ENCODE data around the gene TLNRD1. TPM values are rescaled to one million over a fixed set of nuclear protein-coding genes. Genes with fewer than 3 reads are reported as not detected.

TLNRD1 gene
- total RNA-seq, 2 donors from 2014 or later = 19.1 to 39.3 TPM

- Mint-ChIP-seq H3K4me3 (peak overlapping the region; percentile 64), H3K27ac (no peak overlapping the region), H3K9me3 (no peaks in the 10 kb centered on the region), H3K27me3 (no peaks in the 10 kb centered on the region), H3K4me1 (peaks cover 35% of the 10 kb centered on the region), H3K36me3 (ENCODE audit: low read depth) (peaks cover 44% of the 10 kb centered on the region)
- ATAC-seq (replicated peaks) = no peak
These were observed 2.3 kb downstream of the TLNRD1 start for GRCh38 chr15:81003097-81003350.

GRCh38 chr15:81006124-81006523 lies 5.4 kb downstream of the TLNRD1 start:
- H3K36me3 Mint-ChIP-seq (ENCODE audit: low read depth) = peaks cover 35% of the 10 kb centered on the region
- H3K27ac Mint-ChIP-seq = no peak overlapping the region
- H3K27me3 Mint-ChIP-seq = no peaks in the 10 kb centered on the region
- no peaks in the 10 kb centered on the region for H3K9me3 Mint-ChIP-seq
- no peak overlapping the region for H3K4me3 Mint-ChIP-seq
- peaks cover 31% of the 10 kb centered on the region for H3K4me1 Mint-ChIP-seq
- no peak for ATAC-seq (replicated peaks)

GRCh38 chr15:81007428-81008064 lies 6.8 kb downstream of the TLNRD1 start:
- Mint-ChIP-seq H3K36me3 (ENCODE audit: low read depth) (peaks cover 30% of the 10 kb centered on the region), H3K27me3 (no peaks in the 10 kb centered on the region), H3K9me3 (no peaks in the 10 kb centered on the region), H3K27ac (peak overlapping the region; percentile 3), H3K4me3 (no peak overlapping the region), H3K4me1 (peaks cover 35% of the 10 kb centered on the region)
- peak; percentile 18 for ATAC-seq (replicated peaks)

- H3K27me3 Mint-ChIP-seq = no peaks in the 10 kb centered on the region
- ATAC-seq (replicated peaks) = no peak
- H3K9me3 Mint-ChIP-seq = no peaks in the 10 kb centered on the region
- peaks cover 34% of the 10 kb centered on the region for H3K4me1 Mint-ChIP-seq
- peak overlapping the region; percentile 52 for H3K27ac Mint-ChIP-seq
- peaks cover 25% of the 10 kb centered on the region for H3K36me3 Mint-ChIP-seq (ENCODE audit: low read depth)
- H3K4me3 Mint-ChIP-seq = no peak overlapping the region
These were observed 7.6 kb downstream of the TLNRD1 start for GRCh38 chr15:81008312-81008711.

GRCh38 chr15:81010086-81010485 lies 9.4 kb downstream of the TLNRD1 start:
- Mint-ChIP-seq H3K4me1 (peaks cover 20% of the 10 kb centered on the region), H3K27me3 (no peaks in the 10 kb centered on the region), H3K4me3 (no peak overlapping the region), H3K36me3 (ENCODE audit: low read depth) (peaks cover 8% of the 10 kb centered on the region), H3K27ac (no peak overlapping the region), H3K9me3 (no peaks in the 10 kb centered on the region)
- ATAC-seq (replicated peaks) = no peak

DNA sequence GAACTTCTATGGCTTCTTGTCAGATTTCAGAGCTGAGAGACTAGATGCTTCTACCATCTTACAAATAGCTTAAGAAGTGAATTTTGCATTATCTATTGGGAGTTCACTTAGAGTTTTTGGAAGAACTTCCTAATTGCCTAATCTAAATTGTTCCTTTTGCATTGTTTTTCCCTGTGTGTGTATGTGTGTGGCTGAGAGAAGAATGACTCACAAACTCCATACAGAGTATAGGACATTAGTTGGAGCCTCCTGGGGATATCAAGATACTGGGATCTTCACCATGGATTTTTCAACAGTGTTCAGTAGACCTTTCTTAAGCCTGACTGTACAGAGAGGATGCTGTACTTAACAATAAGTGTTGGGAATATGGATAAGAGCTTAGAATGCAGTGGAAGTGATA lies 10.9 kb downstream of the TLNRD1 start:
- no peak overlapping the region for H3K4me3 Mint-ChIP-seq
- ATAC-seq (replicated peaks) = no peak
- peaks cover 13% of the 10 kb centered on the region for H3K4me1 Mint-ChIP-seq
- H3K9me3 Mint-ChIP-seq = no peaks in the 10 kb centered on the region
- H3K36me3 Mint-ChIP-seq (ENCODE audit: low read depth) = no peaks in the 10 kb centered on the region
- H3K27ac Mint-ChIP-seq = no peak overlapping the region
- no peaks in the 10 kb centered on the region for H3K27me3 Mint-ChIP-seq

GRCh38 chr15:81012588-81012987 lies 11.9 kb downstream of the TLNRD1 start:
- Mint-ChIP-seq H3K27ac (no peak overlapping the region), H3K36me3 (ENCODE audit: low read depth) (no peaks in the 10 kb centered on the region), H3K9me3 (no peaks in the 10 kb centered on the region), H3K4me1 (peaks cover 8% of the 10 kb centered on the region), H3K27me3 (no peaks in the 10 kb centered on the region), H3K4me3 (no peak overlapping the region)
- no peak for ATAC-seq (replicated peaks)

DNA sequence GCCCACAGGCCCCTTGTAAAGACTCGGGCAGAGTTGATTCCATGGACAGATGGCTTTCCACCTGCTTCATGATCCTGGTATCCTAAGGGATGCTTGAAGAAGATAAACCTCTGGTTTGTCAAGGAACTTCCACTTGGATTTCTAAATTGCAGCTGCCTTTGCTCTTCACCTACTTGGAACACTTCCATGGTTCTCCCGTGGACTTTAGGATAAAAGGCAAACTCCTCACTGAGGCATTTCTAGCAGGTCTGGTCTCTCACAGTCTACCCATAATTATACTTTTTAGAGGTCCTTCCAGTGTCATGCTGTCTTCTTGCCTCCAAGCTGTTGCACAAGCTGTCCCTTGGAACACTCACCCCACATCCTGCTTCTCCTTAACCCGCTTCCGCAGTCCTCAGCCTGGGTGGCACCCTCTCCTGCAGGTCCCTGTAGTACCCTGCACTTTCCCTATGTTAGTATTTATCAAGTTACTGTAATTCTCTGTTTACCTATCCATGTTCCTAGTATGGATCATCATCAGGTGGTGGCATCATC lies 12.7 kb downstream of the TLNRD1 start:
- no peak for ATAC-seq (replicated peaks)
- Mint-ChIP-seq H3K27me3 (no peaks in the 10 kb centered on the region), H3K27ac (peak overlapping the region; percentile 33)

DNA sequence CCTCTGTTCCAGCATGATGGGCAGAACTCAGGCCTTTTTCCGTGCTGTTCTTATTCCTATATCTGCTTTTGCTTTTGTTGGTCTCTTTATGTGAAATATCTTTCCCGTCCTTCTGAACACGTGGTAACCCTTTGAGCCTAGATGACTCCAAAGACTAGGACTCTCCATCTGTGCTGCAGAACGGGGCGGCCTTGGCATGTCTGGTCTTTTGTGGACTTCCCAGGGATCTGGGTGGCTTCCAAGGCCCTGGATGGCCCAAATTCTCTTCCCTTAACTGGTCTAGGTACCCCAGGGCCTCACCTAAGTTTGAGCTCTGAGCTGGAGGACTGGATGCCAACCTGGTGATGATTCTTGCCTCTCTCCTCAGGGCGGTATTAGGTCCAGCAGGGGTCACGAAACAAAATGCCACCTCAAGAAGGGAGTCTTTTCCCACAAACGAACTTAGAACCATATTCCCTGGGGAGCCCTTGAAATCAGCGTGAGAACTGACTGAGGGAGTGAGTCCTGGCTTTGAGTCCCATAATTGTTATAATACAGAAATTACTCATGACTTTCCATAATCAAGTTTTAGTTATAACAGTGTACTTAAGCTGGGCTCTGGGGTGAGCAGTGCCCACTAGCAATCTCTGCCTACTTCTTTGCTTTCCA lies 13.8 kb downstream of the TLNRD1 start:
- Mint-ChIP-seq H3K27me3 (no peaks in the 10 kb centered on the region), H3K36me3 (ENCODE audit: low read depth) (no peaks in the 10 kb centered on the region), H3K27ac (no peak overlapping the region), H3K4me1 (peaks cover 8% of the 10 kb centered on the region), H3K9me3 (no peaks in the 10 kb centered on the region), H3K4me3 (no peak overlapping the region)
- ATAC-seq (replicated peaks) = no peak

More for the DNA sequence above, 12.7 kb downstream of the TLNRD1 start:
- Mint-ChIP-seq H3K36me3 (ENCODE audit: low read depth) (no peaks in the 10 kb centered on the region), H3K9me3 (no peaks in the 10 kb centered on the region), H3K4me1 (peaks cover 8% of the 10 kb centered on the region), H3K4me3 (no peak overlapping the region)

DNA sequence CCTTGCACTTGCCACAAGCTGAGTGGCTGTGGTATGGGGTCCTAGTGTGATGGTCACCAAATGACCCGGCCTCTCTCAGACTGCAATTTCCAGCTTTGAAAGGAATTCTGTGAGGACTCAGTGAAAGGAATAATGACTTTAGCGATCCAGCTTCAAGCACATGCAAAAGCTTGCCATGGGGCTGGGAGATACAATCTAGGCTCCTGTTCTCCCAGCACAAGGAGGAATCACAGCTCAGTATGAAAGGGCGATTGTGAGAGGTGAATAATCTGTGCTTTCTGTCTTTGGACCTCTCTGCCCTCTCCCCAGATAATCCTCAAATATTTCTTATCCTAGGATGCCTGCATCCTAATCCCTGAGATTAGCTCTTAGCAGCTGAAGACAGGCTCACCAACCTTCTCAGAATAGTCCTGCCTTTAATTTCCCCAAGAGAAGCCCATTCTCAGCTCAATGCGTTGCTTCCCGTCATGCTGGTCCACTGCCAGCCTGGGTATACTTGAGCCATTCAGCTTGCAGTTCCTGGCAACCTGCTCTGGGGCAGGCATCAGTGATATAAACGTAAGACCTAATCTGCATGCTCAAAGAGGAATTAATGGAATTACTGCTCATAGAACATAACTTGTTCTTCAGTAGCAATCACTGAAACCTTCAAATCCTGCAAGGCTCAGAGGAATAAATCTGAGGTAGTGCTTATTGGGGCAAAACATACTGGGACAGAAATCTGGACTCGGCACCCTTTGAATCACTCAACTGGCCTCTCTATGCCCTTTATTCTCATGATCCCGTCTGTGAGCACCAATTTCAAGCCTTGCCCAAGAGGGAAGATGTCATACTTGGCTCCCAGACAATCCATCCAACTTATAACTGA lies 15.1 kb downstream of the TLNRD1 start:
- no peak overlapping the region for H3K4me3 Mint-ChIP-seq
- peaks cover 4% of the 10 kb centered on the region for H3K4me1 Mint-ChIP-seq
- no peak for ATAC-seq (replicated peaks)

DNA sequence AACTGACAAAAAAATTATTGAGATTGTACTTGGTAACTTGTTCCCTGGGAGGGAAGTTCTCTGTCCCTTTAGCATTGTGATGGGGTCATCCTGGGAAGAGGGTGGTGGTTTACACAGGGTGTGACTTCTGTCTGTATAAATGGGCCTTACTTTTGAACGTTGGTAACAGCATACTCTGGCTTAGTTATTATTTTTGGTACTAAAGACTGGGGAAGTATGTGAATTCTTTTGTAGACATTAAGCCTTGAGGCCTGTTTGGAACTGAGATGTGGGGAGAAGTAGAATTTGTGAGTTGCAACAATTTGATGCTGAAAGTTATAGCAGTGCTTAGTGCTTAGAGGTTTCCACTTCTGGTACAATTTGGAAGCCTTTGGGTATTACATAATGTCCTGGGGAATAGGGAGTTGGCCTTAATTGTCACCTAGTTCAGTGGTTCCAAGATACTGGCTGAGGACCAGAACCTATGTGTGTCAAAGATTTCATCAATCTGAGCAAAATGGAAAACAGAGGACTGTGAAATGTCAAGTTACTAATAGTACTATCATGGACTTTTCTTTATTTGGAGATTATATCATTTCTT lies 15.9 kb downstream of the TLNRD1 start:
- Mint-ChIP-seq H3K9me3 (no peaks in the 10 kb centered on the region), H3K27me3 (no peaks in the 10 kb centered on the region), H3K36me3 (ENCODE audit: low read depth) (no peaks in the 10 kb centered on the region), H3K4me1 (peaks cover 8% of the 10 kb centered on the region), H3K4me3 (no peak overlapping the region), H3K27ac (no peak overlapping the region)
- ATAC-seq (replicated peaks) = no peak

More for the DNA sequence above, 15.1 kb downstream of the TLNRD1 start:
- Mint-ChIP-seq H3K36me3 (ENCODE audit: low read depth) (no peaks in the 10 kb centered on the region), H3K27ac (no peak overlapping the region), H3K9me3 (no peaks in the 10 kb centered on the region), H3K27me3 (no peaks in the 10 kb centered on the region)

GRCh38 chr15:81018197-81018596 lies 17.5 kb downstream of the TLNRD1 start:
- no peak for ATAC-seq (replicated peaks)
- H3K4me1 Mint-ChIP-seq = peaks cover 5% of the 10 kb centered on the region
- H3K36me3 Mint-ChIP-seq (ENCODE audit: low read depth) = no peaks in the 10 kb centered on the region
- no peak overlapping the region for H3K4me3 Mint-ChIP-seq
- no peaks in the 10 kb centered on the region for H3K9me3 Mint-ChIP-seq
- H3K27ac Mint-ChIP-seq = peak overlapping the region; percentile 61
- no peaks in the 10 kb centered on the region for H3K27me3 Mint-ChIP-seq

- H3K27me3 Mint-ChIP-seq = no peaks in the 10 kb centered on the region
- no peak for ATAC-seq (replicated peaks)
- H3K4me3 Mint-ChIP-seq = no peak overlapping the region
- no peaks in the 10 kb centered on the region for H3K9me3 Mint-ChIP-seq
- no peak overlapping the region for H3K27ac Mint-ChIP-seq
- H3K36me3 Mint-ChIP-seq (ENCODE audit: low read depth) = no peaks in the 10 kb centered on the region
- peaks cover 19% of the 10 kb centered on the region for H3K4me1 Mint-ChIP-seq
These were observed 20.6 kb downstream of the TLNRD1 start for GRCh38 chr15:81021321-81021720.

GRCh38 chr15:81023483-81024264 lies 23.0 kb downstream of the TLNRD1 start:
- Mint-ChIP-seq H3K4me1 (peaks cover 24% of the 10 kb centered on the region), H3K9me3 (no peaks in the 10 kb centered on the region), H3K27me3 (no peaks in the 10 kb centered on the region), H3K36me3 (ENCODE audit: low read depth) (no peaks in the 10 kb centered on the region), H3K27ac (peak overlapping the region; percentile 91), H3K4me3 (peak overlapping the region; percentile 76)
- ATAC-seq (replicated peaks) = peak; percentile 87

Data from activated T-helper 17 cell treated with anti-CD3 and anti-CD28 coated beads, Interleukin-2, amount 50 U/mL, for 72 hours (primary cell).